Neuron (in vitro differentiated cells): Measurements from ENCODE around the gene DUSP9.

Experiments used
- H2AFZ ChIP-seq: one replicate; pipeline ENCODE4 v1.6.1; 2013; ENCODE audit warnings: low read depth, mild to moderate bottlenecking, inconsistent platforms, low read length, moderate library complexity
- H3K27me3 ChIP-seq: one replicate; pipeline ENCODE4 v1.6.1; 2013; ENCODE audit warnings: low read length; ENCODE audit not compliant: insufficient read depth
- H3K36me3 ChIP-seq: one replicate; pipeline ENCODE4 v1.6.1; 2013; ENCODE audit warnings: low read length; ENCODE audit not compliant: insufficient read depth
- H3K4me1 ChIP-seq: one replicate; pipeline ENCODE4 v1.6.1; 2013; ENCODE audit warnings: low read length; ENCODE audit not compliant: insufficient read depth
- H3K4me3 ChIP-seq: 2 replicates; pipeline ENCODE4 v1.5.1; 2013; ENCODE audit warnings: mild to moderate bottlenecking, low read length, moderate library complexity
- H3K9me3 ChIP-seq: one replicate; pipeline ENCODE4 v1.6.1; 2013; ENCODE audit warnings: low read length

Gene DUSP9

GRCh38 chrX:153609917-153610835, 36.8 kb upstream of the DUSP9 start:
- H3K9me3 ChIP-seq, result peaks cover 3% of the 10 kb centered on the region
- peak overlapping the region; percentile 74 for H2AFZ ChIP-seq
- peaks cover 12% of the 10 kb centered on the region for H3K4me1 ChIP-seq
- H3K4me3 ChIP-seq, result peak overlapping the region; percentile 42
- H3K27me3 ChIP-seq, result peaks cover 21% of the 10 kb centered on the region
- no peaks in the 10 kb centered on the region for H3K36me3 ChIP-seq

- Histone ChIP-seq H3K4me1 (peaks cover 12% of the 10 kb centered on the region), H3K36me3 (no peaks in the 10 kb centered on the region), H2AFZ (peak overlapping the region; percentile 74), H3K4me3 (no peak overlapping the region), H3K27me3 (peaks cover 20% of the 10 kb centered on the region), H3K9me3 (peaks cover 3% of the 10 kb centered on the region)
Measured at GRCh38 chrX:153610836-153611213, 36.2 kb upstream of the DUSP9 start.

- Histone ChIP-seq H3K9me3 (peaks cover 2% of the 10 kb centered on the region), H3K4me1 (peaks cover 12% of the 10 kb centered on the region), H2AFZ (no peak overlapping the region), H3K4me3 (no peak overlapping the region), H3K27me3 (peaks cover 15% of the 10 kb centered on the region), H3K36me3 (no peaks in the 10 kb centered on the region)
Measured at GRCh38 chrX:153611298-153612095, 35.5 kb upstream of the DUSP9 start.

- peaks cover 16% of the 10 kb centered on the region for H3K27me3 ChIP-seq
Measured at GRCh38 chrX:153612413-153612812, 34.6 kb upstream of the DUSP9 start.

GRCh38 chrX:153614818-153615217, 32.2 kb upstream of the DUSP9 start:
- Histone ChIP-seq H3K36me3 (no peaks in the 10 kb centered on the region), H3K4me1 (peaks cover 12% of the 10 kb centered on the region), H2AFZ (no peak overlapping the region), H3K9me3 (peaks cover 2% of the 10 kb centered on the region), H3K4me3 (no peak overlapping the region), H3K27me3 (peaks cover 30% of the 10 kb centered on the region)

More at GRCh38 chrX:153612413-153612812, 34.6 kb upstream of the DUSP9 start:
- Histone ChIP-seq H2AFZ (no peak overlapping the region), H3K36me3 (no peaks in the 10 kb centered on the region), H3K9me3 (peaks cover 2% of the 10 kb centered on the region), H3K4me3 (no peak overlapping the region), H3K4me1 (peaks cover 12% of the 10 kb centered on the region)

- H3K36me3 ChIP-seq, result no peaks in the 10 kb centered on the region
- no peak overlapping the region for H3K4me3 ChIP-seq
- H3K4me1 ChIP-seq, result no peaks in the 10 kb centered on the region
- peaks cover 35% of the 10 kb centered on the region for H3K27me3 ChIP-seq
- H3K9me3 ChIP-seq, result peaks cover 2% of the 10 kb centered on the region
- H2AFZ ChIP-seq, result no peak overlapping the region
Measured at GRCh38 chrX:153620576-153620975, 26.4 kb upstream of the DUSP9 start.

- Histone ChIP-seq H2AFZ (no peak overlapping the region), H3K27me3 (peaks cover 34% of the 10 kb centered on the region), H3K4me1 (no peaks in the 10 kb centered on the region), H3K36me3 (no peaks in the 10 kb centered on the region), H3K9me3 (peaks cover under 1% of the 10 kb centered on the region), H3K4me3 (no peak overlapping the region)
Measured at GRCh38 chrX:153621949-153622598, 24.9 kb upstream of the DUSP9 start.

- Histone ChIP-seq H3K27me3 (peaks cover 32% of the 10 kb centered on the region), H3K9me3 (no peaks in the 10 kb centered on the region), H2AFZ (no peak overlapping the region), H3K4me3 (no peak overlapping the region), H3K36me3 (no peaks in the 10 kb centered on the region), H3K4me1 (no peaks in the 10 kb centered on the region)
Measured at GRCh38 chrX:153622661-153623309, 24.2 kb upstream of the DUSP9 start.

GRCh38 chrX:153623310-153624029, 23.5 kb upstream of the DUSP9 start:
- Histone ChIP-seq H3K27me3 (peaks cover 26% of the 10 kb centered on the region), H3K36me3 (no peaks in the 10 kb centered on the region), H3K9me3 (no peaks in the 10 kb centered on the region), H2AFZ (no peak overlapping the region), H3K4me3 (no peak overlapping the region), H3K4me1 (no peaks in the 10 kb centered on the region)

GRCh38 chrX:153624196-153625091, 22.6 kb upstream of the DUSP9 start:
- H3K27me3 ChIP-seq, result peaks cover 25% of the 10 kb centered on the region
- no peaks in the 10 kb centered on the region for H3K9me3 ChIP-seq
- no peak overlapping the region for H2AFZ ChIP-seq
- H3K36me3 ChIP-seq, result no peaks in the 10 kb centered on the region
- H3K4me3 ChIP-seq, result no peak overlapping the region
- no peaks in the 10 kb centered on the region for H3K4me1 ChIP-seq

- Histone ChIP-seq H3K9me3 (no peaks in the 10 kb centered on the region), H3K4me1 (no peaks in the 10 kb centered on the region), H2AFZ (no peak overlapping the region), H3K27me3 (peaks cover 28% of the 10 kb centered on the region), H3K36me3 (no peaks in the 10 kb centered on the region), H3K4me3 (no peak overlapping the region)
Measured at GRCh38 chrX:153625271-153626024, 21.6 kb upstream of the DUSP9 start.
